CD14-positive monocyte (primary cell): Measurements from ENCODE around the gene SLC6A6. TPM values are rescaled to one million over a fixed set of nuclear protein-coding genes. Genes with fewer than 3 reads are reported as not detected.

ENCODE experiments used
- DNase-seq, 3 donors: peaks; one replicate each; pipeline ENCODE4 v3.0.0-alpha.2; 2011 to 2022
- H2AFZ ChIP-seq: 2 replicates; pipeline ENCODE4 v1.6.0; 2012; ENCODE audit warnings: mild to moderate bottlenecking, low read depth, low read length, inconsistent platforms; ENCODE audit not compliant: insufficient read depth, poor library complexity, severe bottlenecking
- H3K27ac ChIP-seq, 2 donors: 1 replicate in 1 of 2; 2 replicates in 1 of 2; pipeline ENCODE4 v1.5.1; 2012 to 2013; ENCODE audit warnings: low read length in 2 of 2, control low read depth in 1 of 2, inconsistent platforms in 1 of 2, low read depth in 1 of 2, mild to moderate bottlenecking in 1 of 2
- H3K27me3 ChIP-seq, 2 donors: one replicate each; pipeline versions ENCODE4 v1.6.0 to v1.6.1; 2011 to 2013; ENCODE audit warnings: low read length in 2 of 2; ENCODE audit not compliant: control insufficient read depth in 2 of 2, insufficient read depth in 2 of 2
- H3K36me3 ChIP-seq, 2 donors: replicated peaks in 1 of 2; 1 replicate in 1 of 2; 2 replicates in 1 of 2; pipeline versions ENCODE4 v1.5.1 to v1.6.1; 2012 to 2013; ENCODE audit warnings: low read length in 2 of 2, control low read depth in 1 of 2, inconsistent platforms in 1 of 2, mild to moderate bottlenecking in 1 of 2; ENCODE audit not compliant: insufficient read depth in 2 of 2, control insufficient read depth in 1 of 2
- H3K4me1 ChIP-seq, 2 donors: 1 replicate in 1 of 2; 2 replicates in 1 of 2; pipeline versions ENCODE4 v1.5.1 to v1.6.1; 2012 to 2013; ENCODE audit warnings: low read length in 2 of 2, control low read depth in 1 of 2, inconsistent platforms in 1 of 2, mild to moderate bottlenecking in 1 of 2, moderate library complexity in 1 of 2; ENCODE audit not compliant: insufficient read depth in 2 of 2, control insufficient read depth in 1 of 2
- H3K4me2 ChIP-seq: replicated peaks from 2 replicates; pipeline ENCODE3; 2012; ENCODE audit warnings: low read length, moderate library complexity, mild to moderate bottlenecking; ENCODE audit not compliant: poor library complexity, severe bottlenecking; ENCODE audit errors: extremely low read depth
- H3K4me3 ChIP-seq, 3 experiments: fragments of 200-600 bp in 1 of 3; sonication (generic) in 1 of 3; replicated peaks in 1 of 3; 1 replicate in 2 of 3; 2 replicates in 1 of 3; pipeline ENCODE4 v1.5.1; 2011 to 2013; ENCODE audit warnings: low read length in 3 of 3, mild to moderate bottlenecking in 3 of 3, control low read depth in 2 of 3, low read depth in 2 of 3, inconsistent platforms in 1 of 3, moderate library complexity in 1 of 3
- H3K79me2 ChIP-seq: 2 replicates; pipeline ENCODE4 v1.6.0; 2012; ENCODE audit warnings: mild to moderate bottlenecking, control low read depth, inconsistent platforms, low read length, moderate library complexity; ENCODE audit not compliant: insufficient read depth
- H3K9ac ChIP-seq: 2 replicates; pipeline ENCODE4 v1.6.0; 2017; ENCODE audit warnings: low read length, mild to moderate bottlenecking; ENCODE audit not compliant: insufficient read depth, poor library complexity, severe bottlenecking
- H3K9me3 ChIP-seq, 2 donors: replicated peaks in 1 of 2; 1 replicate in 1 of 2; 2 replicates in 1 of 2; pipeline versions ENCODE4 v1.5.1 to v1.6.1; 2012 to 2013; ENCODE audit warnings: low read length in 2 of 2, control low read depth in 1 of 2; ENCODE audit not compliant: control insufficient read depth in 1 of 2, insufficient read depth in 1 of 2
- H4K20me1 ChIP-seq: 2 replicates; pipeline ENCODE4 v1.6.0; 2012; ENCODE audit warnings: mild to moderate bottlenecking, low read length, control low read depth, moderate library complexity; ENCODE audit not compliant: insufficient read depth
- H3K27ac Mint-ChIP-seq, 7 donors: one replicate each; pipeline ENCODE4 v1.8.0; 2020; ENCODE audit warnings: mild to moderate bottlenecking in 7 of 7, mixed read lengths in 7 of 7, moderate library complexity in 6 of 7, inconsistent platforms in 2 of 7
- H3K27me3 Mint-ChIP-seq, 3 donors: one replicate each; pipeline ENCODE4 v1.8.0; 2021 to 2022; ENCODE audit warnings: low read depth in 3 of 3, mild to moderate bottlenecking in 3 of 3, mixed read lengths in 3 of 3, moderate library complexity in 3 of 3, inconsistent platforms in 1 of 3
- H3K36me3 Mint-ChIP-seq, 2 donors: one replicate each; pipeline ENCODE4 v1.8.0; 2020; ENCODE audit warnings: mixed read lengths in 2 of 2, inconsistent platforms in 1 of 2, mild to moderate bottlenecking in 1 of 2
- H3K4me1 Mint-ChIP-seq: one replicate; pipeline ENCODE4 v1.8.0; 2020; ENCODE audit warnings: mild to moderate bottlenecking, mixed read lengths
- H3K4me3 Mint-ChIP-seq, 2 donors: one replicate each; pipeline ENCODE4 v1.8.0; 2020; ENCODE audit warnings: mild to moderate bottlenecking in 2 of 2, mixed read lengths in 2 of 2, moderate library complexity in 1 of 2
- H3K9me3 Mint-ChIP-seq, 7 donors: one replicate each; pipeline ENCODE4 v1.8.0; 2020 to 2022; ENCODE audit warnings: mixed read lengths in 7 of 7, mild to moderate bottlenecking in 6 of 7, moderate library complexity in 6 of 7, inconsistent platforms in 2 of 7
- WGBS: methylation state at CpG from one replicate; pipeline ENCODE4 v1.1.5; 2013; ENCODE audit warnings: missing lambda C conversion rate; ENCODE audit not compliant: insufficient coverage; 5-methylcytosine and 5-hydroxymethylcytosine counted together
- intact Hi-C, 2 donors: fragments of 100-400 bp; cut with micrococcal nuclease; formaldehyde crosslinking; loops; one replicate each; pipeline versions ENCODE4 v1.15.0 to v1.15.1; 2023
- polyA plus RNA-seq, 3 donors: library from polyadenylated mRNA; depleted of rRNA in 1 of 3; unstranded in 2 of 3; stranded (reverse) in 1 of 3; fragments of 300-500 nt in 2 of 3; fragments of >200 nt in 1 of 3; fragmentation: Illumina TruSeq in 2 of 3; gene quantifications; 1 replicate in 2 of 3; 2 replicates in 1 of 3; pipeline ENCODE4 v1.2.3, GENCODE V29; 2012 to 2021
- TF ChIP-seq, protein P1 (sequence below): fragments of 200-600 bp; IDR thresholded peaks from one replicate; pipeline ENCODE4 v1.8.0; 2022; ENCODE audit warnings: antibody characterized with exemption, mild to moderate bottlenecking

SLC6A6 gene
- polyA plus RNA-seq, 3 donors: 18.4 to 136 (median 24.5) TPM

- peaks cover 0 to 2% (median 2%) of the 10 kb centered on the region in 3 donors for H3K27me3 Mint-ChIP-seq
- H3K4me2 ChIP-seq: no peak overlapping the region
- H3K4me1 ChIP-seq: no peaks in the 10 kb centered on the region
- peaks cover 93 to 99% of the 10 kb centered on the region in 2 donors for H3K36me3 Mint-ChIP-seq
- H4K20me1 ChIP-seq: peaks cover 98% of the 10 kb centered on the region
- intact Hi-C loops: no loop called here
- H3K4me3 ChIP-seq: no peak overlapping the region
- no peak overlapping the region for H3K9ac ChIP-seq
- H3K9me3 Mint-ChIP-seq: no peaks in the 10 kb centered on the region
- no peak for DNase-seq
- no peaks in the 10 kb centered on the region for H3K79me2 ChIP-seq
- H3K4me1 Mint-ChIP-seq: peaks cover 3% of the 10 kb centered on the region
- H3K4me3 Mint-ChIP-seq: no peak overlapping the region
- no peak overlapping the region for H2AFZ ChIP-seq
- TF ChIP-seq, protein P1, sequence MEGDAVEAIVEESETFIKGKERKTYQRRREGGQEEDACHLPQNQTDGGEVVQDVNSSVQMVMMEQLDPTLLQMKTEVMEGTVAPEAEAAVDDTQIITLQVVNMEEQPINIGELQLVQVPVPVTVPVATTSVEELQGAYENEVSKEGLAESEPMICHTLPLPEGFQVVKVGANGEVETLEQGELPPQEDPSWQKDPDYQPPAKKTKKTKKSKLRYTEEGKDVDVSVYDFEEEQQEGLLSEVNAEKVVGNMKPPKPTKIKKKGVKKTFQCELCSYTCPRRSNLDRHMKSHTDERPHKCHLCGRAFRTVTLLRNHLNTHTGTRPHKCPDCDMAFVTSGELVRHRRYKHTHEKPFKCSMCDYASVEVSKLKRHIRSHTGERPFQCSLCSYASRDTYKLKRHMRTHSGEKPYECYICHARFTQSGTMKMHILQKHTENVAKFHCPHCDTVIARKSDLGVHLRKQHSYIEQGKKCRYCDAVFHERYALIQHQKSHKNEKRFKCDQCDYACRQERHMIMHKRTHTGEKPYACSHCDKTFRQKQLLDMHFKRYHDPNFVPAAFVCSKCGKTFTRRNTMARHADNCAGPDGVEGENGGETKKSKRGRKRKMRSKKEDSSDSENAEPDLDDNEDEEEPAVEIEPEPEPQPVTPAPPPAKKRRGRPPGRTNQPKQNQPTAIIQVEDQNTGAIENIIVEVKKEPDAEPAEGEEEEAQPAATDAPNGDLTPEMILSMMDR: no peak
- H3K27me3 ChIP-seq: no peaks in the 10 kb centered on the region
- peak overlapping the region in 1 of 2 donors; percentile 55 for H3K27ac ChIP-seq
- H3K36me3 ChIP-seq: peaks cover 99 to 100% of the 10 kb centered on the region in 2 donors
- H3K27ac Mint-ChIP-seq: peak overlapping the region in 1 of 7 donors; percentile 6
- 75% methylated on average over 2 of the region's 3 CpGs for WGBS
- H3K9me3 ChIP-seq: no peaks in the 10 kb centered on the region
Measured at GRCh38 chr3:14459787-14460186, 57.4 kb downstream of the SLC6A6 start.

DNA sequence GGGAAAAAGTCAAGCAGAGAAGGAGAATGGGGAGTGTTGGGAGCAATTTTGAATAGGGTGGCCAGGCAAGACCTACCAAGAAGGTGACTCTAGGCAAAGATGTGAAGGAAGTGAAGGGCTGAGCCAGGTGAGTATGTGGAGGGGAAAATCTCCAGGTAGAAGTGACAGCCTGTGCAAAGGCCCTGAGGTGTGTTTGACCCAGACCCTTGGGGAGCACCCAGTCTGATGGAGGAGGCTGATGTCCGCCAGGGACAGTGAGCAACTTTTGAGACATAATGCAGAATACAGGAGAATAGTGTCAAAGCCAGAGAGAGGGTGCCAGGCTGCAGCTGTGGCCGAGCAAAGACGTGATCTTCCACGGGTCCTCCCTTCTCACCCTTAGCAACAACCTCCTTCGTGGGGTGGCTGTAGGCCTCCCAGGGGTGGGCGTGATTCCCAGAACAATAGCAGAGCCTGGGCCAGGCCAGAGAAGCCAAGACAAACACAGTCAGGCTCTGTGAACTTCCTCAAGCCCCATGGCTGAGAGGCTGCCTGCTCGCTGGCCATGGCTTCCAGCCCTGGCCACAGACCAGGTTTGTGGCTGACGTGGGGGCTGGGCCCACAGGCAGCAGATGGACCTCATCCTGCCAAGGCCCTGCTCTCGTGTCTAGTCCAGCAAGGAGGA is 58.1 kb downstream of the SLC6A6 start:
- Histone ChIP-seq H3K9me3 (no peaks in the 10 kb centered on the region), H3K36me3 (peaks cover 99 to 100% of the 10 kb centered on the region in 2 donors), H3K27me3 (no peaks in the 10 kb centered on the region), H3K4me1 (no peaks in the 10 kb centered on the region), H3K4me3 (no peak overlapping the region), H3K9ac (no peak overlapping the region), H3K4me2 (no peak overlapping the region), H3K79me2 (no peaks in the 10 kb centered on the region), H2AFZ (no peak overlapping the region), H3K27ac (peak overlapping the region in 1 of 2 donors; percentile 55), H4K20me1 (peaks cover 98% of the 10 kb centered on the region)
- Mint-ChIP-seq H3K9me3 (no peaks in the 10 kb centered on the region), H3K4me3 (no peak overlapping the region), H3K4me1 (peaks cover 3% of the 10 kb centered on the region), H3K36me3 (peaks cover 93 to 99% of the 10 kb centered on the region in 2 donors), H3K27me3 (peaks cover 0 to 2% (median 0%) of the 10 kb centered on the region in 3 donors), H3K27ac (peak overlapping the region in 5 of 7 donors; percentile 15 to 81 (median 63))
- 92% methylated on average over 8 of the region's 9 CpGs for whole genome bisulfite sequencing
- no peak for DNase-seq
- intact Hi-C loops: no loop called here
- TF ChIP-seq, protein P1: no peak
